DOHH2 (cell line): ENCODE data around the gene ZRANB1.

Experiments
- H3F3A ChIP-seq: fragments of 200-600 bp; sonication (generic), shearing (Covaris generic); 2 replicates; pipeline ENCODE4 v1.6.0; 2016; ENCODE audit warnings: antibody characterized with exemption, mild to moderate bottlenecking; ENCODE audit not compliant: control insufficient read depth, insufficient read depth
- H3K27ac ChIP-seq: fragments of 200-600 bp; sonication (generic); 2 replicates; pipeline ENCODE4 v1.5.1; 2014; ENCODE audit warnings: low read depth, mild to moderate bottlenecking, low read length, moderate library complexity
- H3K27me3 ChIP-seq: fragments of 200-600 bp; sonication (generic); 2 replicates; pipeline ENCODE4 v1.6.1; 2014; ENCODE audit warnings: mild to moderate bottlenecking, low read length, mixed read lengths; ENCODE audit not compliant: control insufficient read depth
- H3K36me3 ChIP-seq: fragments of 200-600 bp; sonication (generic); 2 replicates; pipeline ENCODE4 v1.6.1; 2014; ENCODE audit warnings: mild to moderate bottlenecking, low read length, moderate library complexity, mixed read lengths; ENCODE audit not compliant: control insufficient read depth
- H3K4me1 ChIP-seq: fragments of 200-600 bp; sonication (generic); 2 replicates; pipeline ENCODE4 v1.6.1; 2014; ENCODE audit warnings: mild to moderate bottlenecking, low read length, mixed read lengths; ENCODE audit not compliant: control insufficient read depth
- H3K4me2 ChIP-seq: fragments of 200-600 bp; sonication (generic); 2 replicates; pipeline ENCODE4 v1.6.0; 2014; ENCODE audit warnings: mild to moderate bottlenecking, low read length, moderate library complexity
- H3K4me3 ChIP-seq: fragments of 200-600 bp; sonication (generic); 2 replicates; pipeline ENCODE4 v1.5.1; 2014; ENCODE audit warnings: mild to moderate bottlenecking, low read length, mixed read lengths
- H3K79me2 ChIP-seq: fragments of 200-600 bp; sonication (generic); 2 replicates; pipeline ENCODE4 v1.6.1; 2014; ENCODE audit warnings: mild to moderate bottlenecking, low read length, mixed read lengths; ENCODE audit not compliant: control insufficient read depth
- H3K9me2 ChIP-seq: fragments of 200-600 bp; sonication (generic); replicated peaks from 2 replicates; pipeline ENCODE4 v1.6.1; 2014; ENCODE audit warnings: mild to moderate bottlenecking, low read length, mixed read lengths; ENCODE audit not compliant: control insufficient read depth
- H3K9me3 ChIP-seq: fragments of 200-600 bp; sonication (generic); 2 replicates; pipeline ENCODE4 v1.6.1; 2014; ENCODE audit warnings: antibody characterized with exemption, low read length, mixed read lengths; ENCODE audit not compliant: control insufficient read depth, insufficient read depth
- H4K20me1 ChIP-seq: fragments of 200-600 bp; sonication (generic); 2 replicates; pipeline ENCODE4 v1.6.0; 2014; ENCODE audit warnings: low read depth, mild to moderate bottlenecking, antibody characterized with exemption, low read length, moderate library complexity; ENCODE audit not compliant: control insufficient read depth, insufficient read depth
- CTCF ChIP-seq: fragments of 200-600 bp; sonication (generic); IDR thresholded peaks from one replicate; pipeline ENCODE4 v1.5.1; 2014; ENCODE audit warnings: antibody characterized with exemption, mild to moderate bottlenecking, low read depth, low read length; ENCODE audit not compliant: poor library complexity, severe bottlenecking
- EZH2phosphoT487 ChIP-seq: fragments of 200-600 bp; sonication (generic); IDR thresholded peaks from 2 replicates; pipeline ENCODE4 v1.6.1; 2017; ENCODE audit warnings: borderline replicate concordance, mild to moderate bottlenecking, antibody characterized with exemption, low read length, moderate library complexity, mixed read lengths

The ZRANB1 gene

GRCh38 chr10:125032474-125033020, 90.6 kb downstream of the ZRANB1 start:
- Histone ChIP-seq H3K9me3 (no peaks in the 10 kb centered on the region), H3K4me2 (no peak overlapping the region), H4K20me1 (no peaks in the 10 kb centered on the region), H3K9me2 (no peaks in the 10 kb centered on the region), H3K27me3 (no peaks in the 10 kb centered on the region), H3K36me3 (no peaks in the 10 kb centered on the region; the same call in 1 of the 2 replicates), H3F3A (no peaks in the 10 kb centered on the region), H3K79me2 (no peaks in the 10 kb centered on the region), H3K4me1 (no peaks in the 10 kb centered on the region), H3K4me3 (no peak overlapping the region), H3K27ac (no peak overlapping the region)
- TF ChIP-seq CTCF (no peak), EZH2phosphoT487 (no peak)

- Histone ChIP-seq H3K4me3 (no peak overlapping the region), H3F3A (no peaks in the 10 kb centered on the region), H3K4me1 (no peaks in the 10 kb centered on the region), H3K27me3 (no peaks in the 10 kb centered on the region), H3K79me2 (no peaks in the 10 kb centered on the region), H3K27ac (no peak overlapping the region), H3K9me3 (no peaks in the 10 kb centered on the region), H3K4me2 (no peak overlapping the region), H4K20me1 (no peaks in the 10 kb centered on the region), H3K36me3 (no peaks in the 10 kb centered on the region; the same call in 1 of the 2 replicates), H3K9me2 (no peaks in the 10 kb centered on the region)
- TF ChIP-seq CTCF = no peak
- no peak for TF ChIP-seq EZH2phosphoT487
Measured at GRCh38 chr10:125033146-125033924, 91.4 kb downstream of the ZRANB1 start.

GRCh38 chr10:125034675-125035074, 92.8 kb downstream of the ZRANB1 start:
- TF ChIP-seq CTCF = no peak
- TF ChIP-seq EZH2phosphoT487 = no peak
- no peak overlapping the region for H3K27ac ChIP-seq
- no peak overlapping the region for H3K4me3 ChIP-seq
- H3K4me2 ChIP-seq = no peak overlapping the region
- H3K27me3 ChIP-seq = no peaks in the 10 kb centered on the region
- no peaks in the 10 kb centered on the region for H3F3A ChIP-seq
- H3K9me3 ChIP-seq = no peaks in the 10 kb centered on the region
- no peaks in the 10 kb centered on the region for H3K79me2 ChIP-seq
- no peaks in the 10 kb centered on the region for H3K9me2 ChIP-seq
- no peaks in the 10 kb centered on the region for H4K20me1 ChIP-seq
- H3K4me1 ChIP-seq = no peaks in the 10 kb centered on the region
- no peaks in the 10 kb centered on the region; the same call in 1 of the 2 replicates for H3K36me3 ChIP-seq
